ENCODE data around the gene BCKDK. TPM values are rescaled to one million over a fixed set of nuclear protein-coding genes. Genes with fewer than 3 reads are reported as not detected.
"Not testable (repeated sequence)": the region's sequence is repeated elsewhere in the genome, so short reads cannot be mapped to it uniquely, and the experiment has no call there.

Gene BCKDK
- total RNA-seq, 2 experiments from 2014 or later = 38.5 to 40.5 TPM

- DNase-seq = peak; percentile 24
- Mint-ChIP-seq H3K27me3 (no peaks in the 10 kb centered on the region), H3K9me3 (no peaks in the 10 kb centered on the region), H3K4me1 (ENCODE audit: low read depth) (peaks cover 13% of the 10 kb centered on the region), H3K36me3 (no peaks in the 10 kb centered on the region), H3K4me3 (peak overlapping the region; percentile 69), H3K27ac (peak overlapping the region; percentile 84)
- intact Hi-C loops (cut with micrococcal nuclease) = loop anchor here (1.0 to 5.0 kb wide), 9 partner anchors 24 to 318 kb away; partner anchors contain the start of genes ARMC5, KAT8, SETD1A and STX4
- CTCF ChIA-PET = interaction anchor here (0.7 to 3.3 kb wide), 56 partner anchors 10 to 730 kb away, joined by 3 to 37 read pairs (median 5); partner anchors contain the start of genes FUS, HSD3B7, KAT8 and PYCARD
- POLR2A ChIA-PET = interaction anchor here (0.6 to 2.9 kb wide), 9 partner anchors 17 to 319 kb away, joined by 3 to 44 read pairs (median 3); partner anchors contain the start of genes BCKDK, FUS, KAT8 and SETD1A
These were observed 33.4 kb downstream of the BCKDK start for GRCh38 chr16:31141489-31142108.

GRCh38 chr16:31142109-31143010 lies 34.2 kb downstream of the BCKDK start:
- no peaks in the 10 kb centered on the region for H3K36me3 Mint-ChIP-seq

GRCh38 chr16:31143011-31143693 lies 35.0 kb downstream of the BCKDK start:
- H3K36me3 Mint-ChIP-seq = no peaks in the 10 kb centered on the region
- H3K9me3 Mint-ChIP-seq = no peaks in the 10 kb centered on the region
- H3K27ac Mint-ChIP-seq = peak overlapping the region; percentile 49
- peaks cover 4% of the 10 kb centered on the region for H3K27me3 Mint-ChIP-seq
- H3K4me1 Mint-ChIP-seq (ENCODE audit: low read depth) = peaks cover 13% of the 10 kb centered on the region
- CTCF ChIA-PET = interaction anchor here (0.7 to 3.3 kb wide), 48 partner anchors 8 to 726 kb away, joined by 3 to 37 read pairs (median 5); partner anchors contain the start of genes BCKDK, FUS, HSD3B7 and KAT8
- intact Hi-C loops (cut with micrococcal nuclease) = loop anchor here (2.0 to 5.0 kb wide), 2 partner anchors 36 to 146 kb away; no protein-coding TSS in a partner anchor
- POLR2A ChIA-PET = interaction anchor here (1.1 to 2.9 kb wide), 5 partner anchors 24 to 70 kb away, joined by 3 to 44 read pairs (median 18); partner anchors contain the start of genes BCKDK, FUS, KAT8 and ZNF646
- DNase-seq = no peak
- H3K4me3 Mint-ChIP-seq = peak overlapping the region; percentile 23

More at GRCh38 chr16:31142109-31143010, 34.2 kb downstream of the BCKDK start:
- ChIA-PET CTCF (interaction anchor here (0.7 to 3.3 kb wide), 66 partner anchors 9 to 730 kb away, joined by 3 to 37 read pairs (median 4); partner anchors contain the start of genes BCKDK, FUS, HSD3B7 and KAT8), POLR2A (interaction anchor here (0.6 to 2.9 kb wide), 11 partner anchors 15 to 318 kb away, joined by 3 to 44 read pairs (median 3); partner anchors contain the start of genes BCKDK, FUS, KAT8 and SETD1A)
- Mint-ChIP-seq H3K4me1 (ENCODE audit: low read depth) (peaks cover 13% of the 10 kb centered on the region), H3K27me3 (peaks cover 2% of the 10 kb centered on the region), H3K9me3 (no peaks in the 10 kb centered on the region), H3K4me3 (peak overlapping the region; percentile 69), H3K27ac (peak overlapping the region; percentile 84)
- intact Hi-C loops (cut with micrococcal nuclease) = loop anchor here (1.0 to 5.0 kb wide), 9 partner anchors 25 to 317 kb away; partner anchors contain the start of genes ARMC5, KAT8, SETD1A and STX4
- peak; percentile 100 for DNase-seq

GRCh38 chr16:31143694-31144148 lies 35.5 kb downstream of the BCKDK start:
- DNase-seq = no peak
- intact Hi-C loops (cut with micrococcal nuclease) = loop anchor here (2.0 to 5.0 kb wide), 2 partner anchors 37 to 146 kb away; no protein-coding TSS in a partner anchor
- no peaks in the 10 kb centered on the region for H3K9me3 Mint-ChIP-seq
- ChIA-PET POLR2A (interaction anchor here (2.9 kb wide), 2 partner anchors 25 to 36 kb away, joined by 27 to 44 read pairs; partner anchors contain the start of genes FUS and KAT8), CTCF (interaction anchor here (1.2 to 2.9 kb wide), 6 partner anchors 14 to 288 kb away, joined by 3 to 36 read pairs (median 10); partner anchors contain the start of genes KAT8, PYDC1, ZNF646 and ZNF668)
- peak overlapping the region; percentile 23 for H3K4me3 Mint-ChIP-seq
- peaks cover 13% of the 10 kb centered on the region for H3K4me1 Mint-ChIP-seq (ENCODE audit: low read depth)
- H3K36me3 Mint-ChIP-seq = no peaks in the 10 kb centered on the region
- peak overlapping the region; percentile 49 for H3K27ac Mint-ChIP-seq
- peaks cover 4% of the 10 kb centered on the region for H3K27me3 Mint-ChIP-seq

- H3K36me3 Mint-ChIP-seq, CTCF ChIA-PET, H3K27me3 Mint-ChIP-seq, H3K27ac Mint-ChIP-seq, H3K9me3 Mint-ChIP-seq, DNase-seq, H3K4me3 Mint-ChIP-seq: not testable (repeated sequence)
- intact Hi-C loops (cut with micrococcal nuclease) = loop anchor here (5.0 kb wide), 1 partner anchor 147 kb away; no protein-coding TSS in a partner anchor
- peaks cover 13% of the 10 kb centered on the region for H3K4me1 Mint-ChIP-seq (ENCODE audit: low read depth)
- POLR2A ChIA-PET = interaction anchor here (1.2 kb wide), 1 partner anchor 27 kb away, joined by 3 read pairs; the partner anchor contains the start of gene KAT8
These were observed 36.2 kb downstream of the BCKDK start for GRCh38 chr16:31144418-31144817.

- CTCF ChIA-PET = interaction anchor here (0.6 to 1.3 kb wide), 3 partner anchors 32 to 211 kb away, joined by 3 to 4 read pairs (median 3); no protein-coding TSS in a partner anchor
- POLR2A ChIA-PET = interaction anchor here (1.2 kb wide), 2 partner anchors 28 to 52 kb away, joined by 3 read pairs; partner anchors contain the start of gene KAT8
- no peak overlapping the region for H3K27ac Mint-ChIP-seq
- H3K27me3 Mint-ChIP-seq = peaks cover 4% of the 10 kb centered on the region
- no peaks in the 10 kb centered on the region for H3K9me3 Mint-ChIP-seq
- no peaks in the 10 kb centered on the region for H3K36me3 Mint-ChIP-seq
- intact Hi-C loops (cut with micrococcal nuclease) = no loop called here
- H3K4me3 Mint-ChIP-seq = no peak overlapping the region
- H3K4me1 Mint-ChIP-seq (ENCODE audit: low read depth) = peaks cover 13% of the 10 kb centered on the region
- no peak for DNase-seq
These were observed 37.3 kb downstream of the BCKDK start for GRCh38 chr16:31145398-31145990.

GRCh38 chr16:31147574-31147973 lies 39.4 kb downstream of the BCKDK start:
- no peak overlapping the region for H3K27ac Mint-ChIP-seq
- H3K36me3 Mint-ChIP-seq = no peaks in the 10 kb centered on the region
- H3K4me1 Mint-ChIP-seq (ENCODE audit: low read depth) = peaks cover 7% of the 10 kb centered on the region
- POLR2A ChIA-PET = no interaction called here
- intact Hi-C loops (cut with micrococcal nuclease) = no loop called here
- CTCF ChIA-PET = interaction anchor here (1.0 kb wide), 1 partner anchor 27 kb away, joined by 4 read pairs; no protein-coding TSS in a partner anchor
- H3K4me3 Mint-ChIP-seq = no peak overlapping the region
- H3K9me3 Mint-ChIP-seq = no peaks in the 10 kb centered on the region
- DNase-seq = no peak
- peaks cover 4% of the 10 kb centered on the region for H3K27me3 Mint-ChIP-seq

- ChIA-PET POLR2A (no interaction called here), CTCF (interaction anchor here (1.0 kb wide), 1 partner anchor 28 kb away, joined by 4 read pairs; no protein-coding TSS in a partner anchor)
- Mint-ChIP-seq H3K4me3 (no peak overlapping the region), H3K27ac (no peak overlapping the region), H3K36me3 (no peaks in the 10 kb centered on the region), H3K27me3 (peaks cover 4% of the 10 kb centered on the region), H3K4me1 (ENCODE audit: low read depth) (peaks cover 6% of the 10 kb centered on the region), H3K9me3 (no peaks in the 10 kb centered on the region)
- no peak for DNase-seq
- intact Hi-C loops (cut with micrococcal nuclease) = no loop called here
These were observed 40.1 kb downstream of the BCKDK start for GRCh38 chr16:31148281-31148728.

- no peak overlapping the region for H3K4me3 Mint-ChIP-seq
- intact Hi-C loops (cut with micrococcal nuclease) = no loop called here
- ChIA-PET POLR2A (no interaction called here), CTCF (no interaction called here)
- no peaks in the 10 kb centered on the region for H3K36me3 Mint-ChIP-seq
- no peak for DNase-seq
- H3K9me3 Mint-ChIP-seq = no peaks in the 10 kb centered on the region
- peaks cover 4% of the 10 kb centered on the region for H3K27me3 Mint-ChIP-seq
- H3K4me1 Mint-ChIP-seq (ENCODE audit: low read depth) = no peaks in the 10 kb centered on the region
- no peak overlapping the region for H3K27ac Mint-ChIP-seq
These were observed 40.7 kb downstream of the BCKDK start for GRCh38 chr16:31148896-31149295.

GRCh38 chr16:31149332-31149731 lies 41.1 kb downstream of the BCKDK start:
- H3K4me3 Mint-ChIP-seq = no peak overlapping the region
- peaks cover 4% of the 10 kb centered on the region for H3K27me3 Mint-ChIP-seq
- H3K4me1 Mint-ChIP-seq (ENCODE audit: low read depth) = no peaks in the 10 kb centered on the region
- ChIA-PET CTCF (no interaction called here), POLR2A (no interaction called here)
- no peak for DNase-seq
- H3K36me3 Mint-ChIP-seq = no peaks in the 10 kb centered on the region
- H3K27ac Mint-ChIP-seq = no peak overlapping the region
- intact Hi-C loops (cut with micrococcal nuclease) = no loop called here
- H3K9me3 Mint-ChIP-seq = no peaks in the 10 kb centered on the region

Measured in activated CD4-positive, alpha-beta memory T cell treated with anti-CD3 and anti-CD28 coated beads for 36 hours (primary cell).